ENCODE data around the gene CD300E.

CD300E gene

DNA sequence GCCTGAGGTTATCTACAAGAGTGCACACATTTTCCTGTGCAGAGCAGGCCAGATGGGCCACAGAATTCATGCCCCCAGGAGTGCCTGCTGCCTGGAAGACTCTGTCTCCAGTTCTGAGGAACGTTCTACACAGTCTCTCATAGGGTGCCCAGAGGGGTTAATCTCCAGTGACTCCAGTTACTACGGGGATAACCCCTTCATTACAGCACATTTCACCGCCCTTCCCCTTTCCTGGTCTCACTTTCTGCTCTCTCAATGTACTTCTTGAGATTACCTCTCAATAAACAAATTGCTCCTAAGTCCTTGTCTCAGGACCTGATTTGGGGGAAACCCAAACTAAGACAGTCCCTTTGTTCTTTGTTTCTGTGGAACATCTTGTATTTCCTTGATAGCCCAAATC is 62.0 kb downstream of the CD300E start:
- DNase-seq = no peak

All from CD4-positive, alpha-beta T cell treated with Interleukin-15 for 1 hour (primary cell).